B cell (primary cell): Measurements from ENCODE around the gene NMNAT2. TPM values are rescaled to one million over a fixed set of nuclear protein-coding genes. Genes with fewer than 3 reads are reported as not detected.

Experiments used
- ATAC-seq: fragments of 200-7000 bp; cut with Tn5 transposase; one replicate; pipeline ENCODE4 v1.10.0; 2021; ENCODE audit warnings: low read depth, mild to moderate bottlenecking, moderate number of reproducible peaks, moderate library complexity
- CTCF ChIA-PET: fragments of 350-600 bp; sonication (Branson Sonifier 250); formaldehyde crosslinking; loops from one replicate; lab custom pipeline; 2021; ENCODE audit warnings: antibody characterized with exemption, inconsistent platforms; lab: Charles Lee
- POLR2A ChIA-PET: fragments of 350-600 bp; sonication (Branson Sonifier 250); formaldehyde crosslinking; loops from one replicate; lab custom pipeline; 2021; ENCODE audit warnings: antibody characterized with exemption; lab: Charles Lee
- DNase-seq: peaks from one replicate; pipeline ENCODE4 v3.0.0; 2013
- H2AFZ ChIP-seq: 2 replicates; pipeline ENCODE4 v1.6.1; 2012; ENCODE audit warnings: mild to moderate bottlenecking, low read depth, low read length; ENCODE audit not compliant: insufficient read depth, poor library complexity, severe bottlenecking
- H3K27ac ChIP-seq, 2 donors: 1 replicate in 1 of 2; 2 replicates in 1 of 2; pipeline ENCODE4 v1.5.1; 2012 to 2013; ENCODE audit warnings: low read length in 2 of 2, mild to moderate bottlenecking in 2 of 2, moderate library complexity in 1 of 2
- H3K27me3 ChIP-seq, 4 experiments: fragments of 200-600 bp in 1 of 4; sonication (generic) in 1 of 4; replicated peaks in 1 of 4; 1 replicate in 2 of 4; 2 replicates in 2 of 4; pipeline versions ENCODE4 v1.6.1 to v1.7.0; 2013 to 2016; ENCODE audit warnings: low read length in 3 of 4, mild to moderate bottlenecking in 2 of 4, mixed read lengths in 1 of 4, moderate library complexity in 1 of 4; ENCODE audit not compliant: insufficient read depth in 4 of 4, control insufficient read depth in 3 of 4; ENCODE audit errors: control extremely low read depth in 1 of 4
- H3K36me3 ChIP-seq, 2 experiments: replicated peaks in 1 of 2; 1 replicate in 1 of 2; 2 replicates in 1 of 2; pipeline versions ENCODE4 v1.6.1 to v1.7.1; 2013; ENCODE audit warnings: low read length in 1 of 2; ENCODE audit not compliant: insufficient read depth in 2 of 2, control insufficient read depth in 1 of 2; ENCODE audit errors: control extremely low read depth in 1 of 2, extremely low read depth in 1 of 2
- H3K4me1 ChIP-seq, 2 donors: fragments of 200-600 bp in 1 of 2; sonication (generic) in 1 of 2; 1 replicate in 1 of 2; 2 replicates in 1 of 2; pipeline versions ENCODE4 v1.5.1 to v1.6.1; 2013 to 2017; ENCODE audit warnings: low read length in 2 of 2; ENCODE audit not compliant: control insufficient read depth in 2 of 2, insufficient read depth in 2 of 2
- H3K4me2 ChIP-seq: replicated peaks from 2 replicates; pipeline ENCODE3; 2012; ENCODE audit warnings: mild to moderate bottlenecking, low read depth, low read length; ENCODE audit not compliant: poor library complexity, severe bottlenecking
- H3K4me3 ChIP-seq, 5 experiments: fragments of 200-600 bp in 1 of 5; sonication (generic) in 1 of 5; 1 replicate in 3 of 5; 2 replicates in 2 of 5; pipeline versions ENCODE4 v1.5.1 to v1.7.0; 2011 to 2016; ENCODE audit warnings: low read length in 4 of 5, mild to moderate bottlenecking in 4 of 5, low read depth in 2 of 5, control low read depth in 1 of 5, moderate library complexity in 1 of 5; ENCODE audit not compliant: insufficient read depth in 1 of 5; ENCODE audit errors: control extremely low read depth in 1 of 5, extremely low read depth in 1 of 5
- H3K79me2 ChIP-seq: fragments of 200-600 bp; sonication (generic); one replicate; pipeline ENCODE4 v1.6.0; 2016; ENCODE audit warnings: low read length; ENCODE audit not compliant: control insufficient read depth, insufficient read depth
- H3K9ac ChIP-seq: fragments of 200-600 bp; sonication (generic); 2 replicates; pipeline ENCODE4 v1.6.1; 2017; ENCODE audit warnings: mild to moderate bottlenecking, low read length, moderate library complexity
- H3K9me3 ChIP-seq, 3 donors: one replicate each; pipeline versions ENCODE4 v1.6.1 to v1.7.1; 2013; ENCODE audit warnings: low read length in 2 of 3; ENCODE audit not compliant: control insufficient read depth in 2 of 3, insufficient read depth in 1 of 3; ENCODE audit errors: control extremely low read depth in 1 of 3
- H4K20me1 ChIP-seq: 2 replicates; pipeline ENCODE4 v1.6.0; 2012; ENCODE audit warnings: mild to moderate bottlenecking, low read length; ENCODE audit not compliant: insufficient read depth, control insufficient read depth, poor library complexity, severe bottlenecking
- H3K27ac Mint-ChIP-seq: one replicate; pipeline ENCODE4 v1.8.0; 2021; ENCODE audit warnings: mixed read lengths
- H3K27me3 Mint-ChIP-seq: one replicate; pipeline ENCODE4 v1.8.0; 2021; ENCODE audit warnings: mixed read lengths
- H3K4me1 Mint-ChIP-seq: one replicate; pipeline ENCODE4 v1.8.0; 2021; ENCODE audit warnings: mixed read lengths
- H3K4me3 Mint-ChIP-seq: one replicate; pipeline ENCODE4 v1.8.0; 2021; ENCODE audit warnings: mixed read lengths
- H3K9me3 Mint-ChIP-seq: one replicate; pipeline ENCODE4 v1.8.0; 2022; ENCODE audit warnings: mixed read lengths; ENCODE audit not compliant: insufficient read depth
- EZH2 ChIP-seq: IDR thresholded peaks from 2 replicates; pipeline ENCODE4 v1.6.1; 2012; ENCODE audit warnings: borderline replicate concordance, low read depth, mild to moderate bottlenecking, moderate library complexity, low read length; ENCODE audit not compliant: insufficient read depth, poor library complexity, severe bottlenecking
- WGBS: methylation state at CpG from one replicate; pipeline ENCODE4 v1.1.5; 2013; ENCODE audit warnings: missing lambda C conversion rate; ENCODE audit not compliant: insufficient coverage; 5-methylcytosine and 5-hydroxymethylcytosine counted together
- intact Hi-C: fragments of 100-400 bp; cut with micrococcal nuclease; formaldehyde crosslinking; loops from one replicate; pipeline ENCODE4 v1.10.0; 2022
- polyA plus RNA-seq: library from polyadenylated mRNA; depleted of rRNA; stranded (reverse); fragments of >200 nt; gene quantifications from 2 replicates; pipeline ENCODE4 v1.2.3, GENCODE V29; 2012
- total RNA-seq, 2 donors: library from RNA; stranded (reverse); fragments of 120-200 nt in 1 of 2; gene quantifications; 1 replicate in 1 of 2; 2 replicates in 1 of 2; pipeline versions ENCODE4 v1.2.3 to v1.2.4, GENCODE V29; 2013 to 2022
- TF ChIP-seq, protein P1 (sequence below): fragments of 200-600 bp; IDR thresholded peaks from one replicate; pipeline ENCODE4 v1.8.0; 2022; ENCODE audit warnings: antibody characterized with exemption, mild to moderate bottlenecking

Gene NMNAT2
- total and polyA plus RNA-seq, 2 donors (not counting 1 experiment from before 2014, with no cell fraction given): not detected

DNA sequence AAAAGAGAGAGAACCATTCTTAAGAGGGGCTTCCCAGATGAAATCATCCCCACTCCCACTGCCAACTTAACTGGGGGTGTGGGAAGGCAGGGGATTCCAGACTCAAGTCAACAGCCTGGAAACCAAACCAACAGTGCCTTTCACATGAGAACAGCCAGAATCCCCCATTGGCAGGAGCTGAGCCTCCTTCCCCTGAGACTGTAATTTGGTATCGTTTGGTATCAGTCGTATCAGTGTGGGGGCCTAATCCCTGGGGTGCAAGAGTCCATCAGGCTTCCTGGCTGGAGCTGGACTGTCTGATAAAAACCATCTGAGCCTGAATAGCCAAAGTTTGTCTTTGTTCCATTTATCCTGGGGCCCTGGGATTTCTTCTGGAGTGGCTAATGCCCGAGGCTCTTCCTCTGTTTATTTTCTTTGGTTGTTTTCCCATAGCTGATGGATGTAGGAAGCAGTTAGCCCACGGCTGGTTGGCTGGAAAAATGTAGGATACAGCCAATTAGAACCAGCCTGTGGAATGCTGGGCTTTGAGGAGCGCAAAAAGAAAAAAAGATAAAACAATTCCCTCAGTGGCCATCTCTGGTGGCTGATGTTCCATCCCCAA is 147.5 kb downstream of the NMNAT2 start:
- H3K27me3 Mint-ChIP-seq: peaks cover 37% of the 10 kb centered on the region
- WGBS: 60% methylated on average over 2 of the region's 5 CpGs
- no peak for TF ChIP-seq EZH2
- TF ChIP-seq, protein P1, sequence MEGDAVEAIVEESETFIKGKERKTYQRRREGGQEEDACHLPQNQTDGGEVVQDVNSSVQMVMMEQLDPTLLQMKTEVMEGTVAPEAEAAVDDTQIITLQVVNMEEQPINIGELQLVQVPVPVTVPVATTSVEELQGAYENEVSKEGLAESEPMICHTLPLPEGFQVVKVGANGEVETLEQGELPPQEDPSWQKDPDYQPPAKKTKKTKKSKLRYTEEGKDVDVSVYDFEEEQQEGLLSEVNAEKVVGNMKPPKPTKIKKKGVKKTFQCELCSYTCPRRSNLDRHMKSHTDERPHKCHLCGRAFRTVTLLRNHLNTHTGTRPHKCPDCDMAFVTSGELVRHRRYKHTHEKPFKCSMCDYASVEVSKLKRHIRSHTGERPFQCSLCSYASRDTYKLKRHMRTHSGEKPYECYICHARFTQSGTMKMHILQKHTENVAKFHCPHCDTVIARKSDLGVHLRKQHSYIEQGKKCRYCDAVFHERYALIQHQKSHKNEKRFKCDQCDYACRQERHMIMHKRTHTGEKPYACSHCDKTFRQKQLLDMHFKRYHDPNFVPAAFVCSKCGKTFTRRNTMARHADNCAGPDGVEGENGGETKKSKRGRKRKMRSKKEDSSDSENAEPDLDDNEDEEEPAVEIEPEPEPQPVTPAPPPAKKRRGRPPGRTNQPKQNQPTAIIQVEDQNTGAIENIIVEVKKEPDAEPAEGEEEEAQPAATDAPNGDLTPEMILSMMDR: no peak

DNA sequence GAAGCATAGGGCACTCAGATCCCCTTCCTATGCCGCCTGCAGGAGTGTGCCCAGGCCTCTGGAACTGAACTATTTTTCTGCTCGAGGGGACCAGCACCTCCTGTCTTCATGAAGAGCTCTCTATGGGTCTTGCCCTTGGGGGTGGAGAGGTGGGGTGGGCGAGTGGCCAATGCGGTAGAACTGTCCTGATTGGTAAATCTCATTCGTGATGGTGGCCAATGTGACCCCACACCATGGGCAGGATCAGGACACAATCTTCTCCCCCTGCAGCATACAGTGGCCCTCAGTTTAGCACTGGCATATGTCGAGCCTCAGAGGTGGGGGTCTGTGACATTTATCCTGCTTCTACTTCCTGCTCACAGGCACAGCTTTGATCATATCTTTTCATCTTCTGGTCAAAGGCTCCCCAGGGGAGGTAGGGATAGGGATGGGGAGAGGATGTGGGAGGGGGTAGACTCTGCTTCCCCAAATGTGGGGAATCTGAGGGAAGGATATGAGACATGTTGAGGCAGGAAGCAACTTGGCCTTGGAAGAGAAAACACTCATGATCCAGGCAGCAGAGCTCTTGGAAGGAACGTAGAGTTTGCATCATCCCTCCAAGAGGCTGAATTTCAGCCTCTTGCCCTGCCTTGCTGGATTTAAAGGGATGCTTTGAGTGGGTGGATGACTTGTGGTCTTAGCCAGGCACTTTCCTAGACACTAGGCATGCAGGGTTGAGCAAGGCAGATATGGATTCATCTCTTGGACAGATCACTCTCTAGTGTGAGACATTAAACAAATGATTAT is 150.3 kb downstream of the NMNAT2 start:
- H3K27me3 ChIP-seq: peaks cover 0 to 8% (median 0%) of the 10 kb centered on the region in 4 experiments
- no peak for DNase-seq
- Mint-ChIP-seq H3K27me3 (peaks cover 46% of the 10 kb centered on the region), H3K4me1 (no peaks in the 10 kb centered on the region), H3K4me3 (no peak overlapping the region), H3K9me3 (no peaks in the 10 kb centered on the region), H3K27ac (no peak overlapping the region)
- no peak overlapping the region for H3K27ac ChIP-seq
- no peaks in the 10 kb centered on the region for H3K9me3 ChIP-seq
- intact Hi-C loops: no loop called here
- no peaks in the 10 kb centered on the region for H3K36me3 ChIP-seq
- H3K4me2 ChIP-seq: no peak overlapping the region
- ChIA-PET POLR2A (no interaction called here), CTCF (interaction anchor here (0.8 to 1.4 kb wide), 2 partner anchors 9 to 14 kb away, joined by 3 read pairs; no protein-coding TSS in a partner anchor)
- H3K4me3 ChIP-seq: no peak overlapping the region
- no peak overlapping the region for H3K9ac ChIP-seq
- ATAC-seq: no peak
- H4K20me1 ChIP-seq: no peaks in the 10 kb centered on the region
- no peaks in the 10 kb centered on the region for H3K79me2 ChIP-seq
- TF ChIP-seq EZH2: no peak
- TF ChIP-seq, protein P1: no peak
- H3K4me1 ChIP-seq: no peaks in the 10 kb centered on the region
- no peak overlapping the region for H2AFZ ChIP-seq
- 78% methylated on average over 4 of the region's 7 CpGs for WGBS

More for the DNA sequence above, 147.5 kb downstream of the NMNAT2 start:
- no peaks in the 10 kb centered on the region for H3K79me2 ChIP-seq
- no peak for DNase-seq
- Mint-ChIP-seq H3K4me3 (no peak overlapping the region), H3K27ac (no peak overlapping the region), H3K9me3 (no peaks in the 10 kb centered on the region), H3K4me1 (no peaks in the 10 kb centered on the region)
- no peak overlapping the region for H2AFZ ChIP-seq
- H3K27me3 ChIP-seq: peaks cover 0 to 8% (median 0%) of the 10 kb centered on the region in 4 experiments
- H3K9me3 ChIP-seq: no peaks in the 10 kb centered on the region
- intact Hi-C loops: no loop called here
- ChIA-PET CTCF (interaction anchor here (2.2 kb wide), 1 partner anchor 12 kb away, joined by 6 read pairs; no protein-coding TSS in a partner anchor), POLR2A (no interaction called here)
- H3K27ac ChIP-seq: no peak overlapping the region
- ATAC-seq: no peak
- no peaks in the 10 kb centered on the region for H3K36me3 ChIP-seq
- H3K4me3 ChIP-seq: no peak overlapping the region
- H3K4me2 ChIP-seq: no peak overlapping the region
- no peak overlapping the region for H3K9ac ChIP-seq
- no peaks in the 10 kb centered on the region for H3K4me1 ChIP-seq
- H4K20me1 ChIP-seq: no peaks in the 10 kb centered on the region
